A673 (cell line): Measurements from ENCODE around the gene GABRB3.

Source experiments
- EZH2 ChIP-seq: fragments of 200-600 bp; sonication (generic); IDR thresholded peaks from 2 replicates; pipeline ENCODE4 v1.6.1; 2017; ENCODE audit warnings: borderline replicate concordance, low read depth, mild to moderate bottlenecking, mixed read lengths, antibody characterized with exemption, low read length; ENCODE audit not compliant: poor library complexity, severe bottlenecking
- TF ChIP-seq, protein P1 (sequence below): fragments of 300-800, 200-600 bp; sonication (generic); conservative IDR thresholded peaks from 2 replicates; pipeline ENCODE4 v1.5.1; 2017; ENCODE audit warnings: low read depth, mild to moderate bottlenecking, antibody characterized with exemption, low read length, moderate library complexity, mixed read lengths

DNA sequence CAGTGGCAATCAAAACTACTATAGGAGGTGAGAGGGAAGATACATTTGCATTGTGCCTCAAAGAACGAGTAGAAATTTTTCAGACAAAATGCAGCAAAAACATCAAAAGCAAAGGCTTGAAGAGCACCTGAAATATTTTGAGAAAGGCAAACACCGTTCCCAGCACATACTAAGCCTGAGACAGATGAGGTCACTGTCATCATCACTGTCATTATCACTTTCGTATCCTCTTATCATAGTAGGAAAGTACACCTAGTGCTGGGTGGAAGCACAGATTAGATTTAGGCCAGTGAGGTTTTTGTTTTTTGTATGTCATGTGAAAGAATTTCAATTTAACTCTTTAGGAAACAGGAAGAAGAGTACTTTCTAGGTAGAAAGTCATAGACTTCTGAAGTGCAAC, 222.0 kb downstream of the GABRB3 start:
- TF ChIP-seq, protein P1, sequence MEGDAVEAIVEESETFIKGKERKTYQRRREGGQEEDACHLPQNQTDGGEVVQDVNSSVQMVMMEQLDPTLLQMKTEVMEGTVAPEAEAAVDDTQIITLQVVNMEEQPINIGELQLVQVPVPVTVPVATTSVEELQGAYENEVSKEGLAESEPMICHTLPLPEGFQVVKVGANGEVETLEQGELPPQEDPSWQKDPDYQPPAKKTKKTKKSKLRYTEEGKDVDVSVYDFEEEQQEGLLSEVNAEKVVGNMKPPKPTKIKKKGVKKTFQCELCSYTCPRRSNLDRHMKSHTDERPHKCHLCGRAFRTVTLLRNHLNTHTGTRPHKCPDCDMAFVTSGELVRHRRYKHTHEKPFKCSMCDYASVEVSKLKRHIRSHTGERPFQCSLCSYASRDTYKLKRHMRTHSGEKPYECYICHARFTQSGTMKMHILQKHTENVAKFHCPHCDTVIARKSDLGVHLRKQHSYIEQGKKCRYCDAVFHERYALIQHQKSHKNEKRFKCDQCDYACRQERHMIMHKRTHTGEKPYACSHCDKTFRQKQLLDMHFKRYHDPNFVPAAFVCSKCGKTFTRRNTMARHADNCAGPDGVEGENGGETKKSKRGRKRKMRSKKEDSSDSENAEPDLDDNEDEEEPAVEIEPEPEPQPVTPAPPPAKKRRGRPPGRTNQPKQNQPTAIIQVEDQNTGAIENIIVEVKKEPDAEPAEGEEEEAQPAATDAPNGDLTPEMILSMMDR = no peak
- no peak for TF ChIP-seq EZH2
